ENCODE measurements around the gene LRRC49. TPM values are rescaled to one million over a fixed set of nuclear protein-coding genes. Genes with fewer than 3 reads are reported as not detected.
"Not testable (repeated sequence)": the region's sequence is repeated elsewhere in the genome, so short reads cannot be mapped to it uniquely, and the experiment has no call there.

The LRRC49 gene
- total and polyA plus RNA-seq, 10 of the 15 experiments (the other 5 are each of a cell fraction or from before 2014, with no cell fraction given) = 1.4 to 3.7 (median 2.9) TPM

- no peaks in the 10 kb centered on the region for H4K20me1 ChIP-seq (ENCODE audit: control insufficient read depth, insufficient read depth)
- no peak for TF ChIP-seq GABPA (IDR thresholded peaks at IDR 0.05; ENCODE audit: low read depth)
- TF ChIP-seq YY1 (IDR thresholded peaks at IDR 0.05; ENCODE audit: low read depth, low read length) = no peak
- TF ChIP-seq WRNIP1 (IDR thresholded peaks at IDR 0.05; ENCODE audit: borderline replicate concordance, low read depth, low read length) = no peak
- no peak for TF ChIP-seq NFXL1 (IDR thresholded peaks at IDR 0.05; ENCODE audit: borderline replicate concordance)
- TF ChIP-seq TARDBP (IDR thresholded peaks at IDR 0.05; ENCODE audit: borderline replicate concordance) = no peak
- no peak for TF ChIP-seq ZBTB40 (IDR thresholded peaks at IDR 0.05; ENCODE audit: borderline replicate concordance)
- TF ChIP-seq CHD1 (IDR thresholded peaks at IDR 0.05; ENCODE audit: low read depth, low read length) = no peak
- no peak for TF ChIP-seq ZNF217 (IDR thresholded peaks at IDR 0.05)
- TF ChIP-seq PBX3 (IDR thresholded peaks at IDR 0.05; ENCODE audit: insufficient replicate concordance, low read depth, low read length) = no peak
- TF ChIP-seq IKZF1 (conservative IDR thresholded peaks at IDR 0.05) = no peak
- TF ChIP-seq CREB1 (IDR thresholded peaks at IDR 0.05; ENCODE audit: low read depth) = no peak
- ChIA-PET POLR2A (no interaction called here), CTCF (no interaction called here), SMC1A (ENCODE audit: uncharacterized antibody, unreplicated experiment) (no interaction called here), RAD21 (ENCODE audit: unreplicated experiment) (no interaction called here)
- no TSS peak for BruUV-seq (replicated peaks)
- H2AFZ ChIP-seq (ENCODE audit: control insufficient read depth, low read depth, low read length) = no peak overlapping the region
- DNase-seq (ENCODE audit: low read depth, low spot score) = no peak
- no peaks in the 10 kb centered on the region for H3K79me2 ChIP-seq (ENCODE audit: control insufficient read depth, insufficient read depth, low read length)
- 58% methylated on average over 1 of the region's 1 CpG for WGBS (ENCODE audit: insufficient coverage, insufficient replicate concordance, low lambda C conversion rate, missing lambda C conversion rate)
- H3K9me3 ChIP-seq (replicated peaks; ENCODE audit: control insufficient read depth, insufficient read depth, low read length) = no peaks in the 10 kb centered on the region
- no peak for FAIRE-seq
- no peaks in the 10 kb centered on the region for H3K36me3 ChIP-seq (ENCODE audit: control insufficient read depth in 2 of 2, insufficient read depth in 2 of 2, low read length in 1 of 2)
- H3K4me2 ChIP-seq (ENCODE audit: control insufficient read depth, insufficient read depth) = no peak overlapping the region
- no peaks in the 10 kb centered on the region for H3K27me3 ChIP-seq (replicated peaks in 1 of 2; ENCODE audit: control insufficient read depth in 2 of 2, insufficient read depth in 2 of 2, low read length in 1 of 2)
- ATAC-seq = no peak
- no peak overlapping the region for H3K27ac ChIP-seq (ENCODE audit: control insufficient read depth, insufficient read depth)
- H3K4me1 ChIP-seq (ENCODE audit: control insufficient read depth, insufficient read depth, low read length) = no peaks in the 10 kb centered on the region
- in situ Hi-C loops (cut with MboI) = no loop called here
- no peak overlapping the region for H3K4me3 ChIP-seq
- no peak overlapping the region for H3K9ac ChIP-seq (ENCODE audit: control insufficient read depth, insufficient read depth, low read length)
- intact Hi-C loops (cut with micrococcal nuclease; ENCODE audit: unreplicated experiment) = no loop called here
These were observed 151.4 kb downstream of the LRRC49 start for GRCh38 chr15:71044006-71044405.

GRCh38 chr15:71046146-71046545 is 153.5 kb downstream of the LRRC49 start:
- WGBS (ENCODE audit: insufficient coverage, insufficient replicate concordance, low lambda C conversion rate, missing lambda C conversion rate) = 50% methylated on average over 2 of the region's 2 CpGs
- POLR2A ChIA-PET; H3K4me3 ChIP-seq; H3K27ac ChIP-seq (ENCODE audit: control insufficient read depth, insufficient read depth); H3K9me3 ChIP-seq (replicated peaks; ENCODE audit: control insufficient read depth, insufficient read depth, low read length); H3K79me2 ChIP-seq (ENCODE audit: control insufficient read depth, insufficient read depth, low read length); in situ Hi-C loops (cut with MboI); ATAC-seq; H3K36me3 ChIP-seq (ENCODE audit: control insufficient read depth in 2 of 2, insufficient read depth in 2 of 2, low read length in 1 of 2); H3K27me3 ChIP-seq (replicated peaks in 1 of 2; ENCODE audit: control insufficient read depth in 2 of 2, insufficient read depth in 2 of 2, low read length in 1 of 2); H3K4me2 ChIP-seq (ENCODE audit: control insufficient read depth, insufficient read depth); CTCF ChIA-PET; H2AFZ ChIP-seq (ENCODE audit: control insufficient read depth, low read depth, low read length); H3K4me1 ChIP-seq (ENCODE audit: control insufficient read depth, insufficient read depth, low read length); DNase-seq (ENCODE audit: low read depth, low spot score); SMC1A ChIA-PET (ENCODE audit: uncharacterized antibody, unreplicated experiment); FAIRE-seq; RAD21 ChIA-PET (ENCODE audit: unreplicated experiment); H4K20me1 ChIP-seq (ENCODE audit: control insufficient read depth, insufficient read depth); BruUV-seq (replicated peaks); intact Hi-C loops (cut with micrococcal nuclease; ENCODE audit: unreplicated experiment); H3K9ac ChIP-seq (ENCODE audit: control insufficient read depth, insufficient read depth, low read length): not testable (repeated sequence)

All from GM12878 (cell line).